Keratinocyte (primary cell): ENCODE results near the gene PIK3CD. TPM values are rescaled to one million over a fixed set of nuclear protein-coding genes. Genes with fewer than 3 reads are reported as not detected.

Experiments
- DNase-seq: peaks from one replicate; pipeline ENCODE4 v3.0.0-alpha.2; 2011; ENCODE audit warnings: low read depth, missing footprints, low spot score
- FAIRE-seq: peaks from 2 replicates; lab custom pipeline; 2011; peaks lifted over from hg19 to GRCh38; lab: Jason Lieb, UNC
- H2AFZ ChIP-seq: 2 replicates; pipeline ENCODE4 v1.6.0; 2012; ENCODE audit warnings: low read length, control low read depth, inconsistent platforms; ENCODE audit not compliant: control insufficient read depth
- H3K27ac ChIP-seq: 2 replicates; pipeline ENCODE4 v1.5.1; 2011; ENCODE audit warnings: low read length; ENCODE audit not compliant: control insufficient read depth, insufficient read depth
- H3K27me3 ChIP-seq: 3 replicates; pipeline ENCODE4 v1.6.0; 2011; ENCODE audit warnings: low read length; ENCODE audit not compliant: control insufficient read depth, insufficient read depth; ENCODE audit errors: extremely low read depth
- H3K36me3 ChIP-seq, 2 experiments: 2 replicates in 1 of 2; 3 replicates in 1 of 2; pipeline ENCODE4 v1.5.1; 2011; ENCODE audit warnings: low read length in 2 of 2, mild to moderate bottlenecking in 1 of 2; ENCODE audit not compliant: control insufficient read depth in 2 of 2, insufficient read depth in 2 of 2; ENCODE audit errors: extremely low read depth in 1 of 2
- H3K4me1 ChIP-seq: 3 replicates; pipeline ENCODE4 v1.5.1; 2011; ENCODE audit warnings: low read length; ENCODE audit not compliant: control insufficient read depth, insufficient read depth; ENCODE audit errors: extremely low read depth
- H3K4me2 ChIP-seq: 3 replicates; pipeline ENCODE4 v1.6.0; 2011; ENCODE audit warnings: low read depth, low read length; ENCODE audit not compliant: control insufficient read depth, insufficient read depth; ENCODE audit errors: extremely low read depth
- H3K4me3 ChIP-seq, 3 experiments: fragments of 200-600 bp in 1 of 3; sonication (generic) in 1 of 3; 2 replicates in 2 of 3; 3 replicates in 1 of 3; pipeline ENCODE4 v1.5.1; 2011 to 2016; ENCODE audit warnings: low read length in 3 of 3, mild to moderate bottlenecking in 3 of 3, control low read depth in 2 of 3, inconsistent platforms in 1 of 3, low read depth in 1 of 3, mixed read lengths in 1 of 3, mixed run types in 1 of 3, moderate library complexity in 1 of 3; ENCODE audit not compliant: control insufficient read depth in 2 of 3, insufficient read depth in 2 of 3; ENCODE audit errors: extremely low read depth in 1 of 3
- H3K79me2 ChIP-seq: 2 replicates; pipeline ENCODE4 v1.6.0; 2012; ENCODE audit warnings: low read length; ENCODE audit not compliant: control insufficient read depth, insufficient read depth
- H3K9ac ChIP-seq: 3 replicates; pipeline ENCODE4 v1.6.0; 2011; ENCODE audit warnings: low read length; ENCODE audit not compliant: control insufficient read depth, insufficient read depth; ENCODE audit errors: extremely low read depth
- H3K9me1 ChIP-seq: 3 replicates; pipeline ENCODE4 v1.6.0; 2011; ENCODE audit warnings: low read length; ENCODE audit not compliant: control insufficient read depth, insufficient read depth; ENCODE audit errors: extremely low read depth
- H3K9me3 ChIP-seq: 2 replicates; pipeline ENCODE4 v1.5.1; 2012; ENCODE audit warnings: low read depth, low read length; ENCODE audit not compliant: control insufficient read depth
- H4K20me1 ChIP-seq: 3 replicates; pipeline ENCODE4 v1.6.0; 2011; ENCODE audit warnings: low read length; ENCODE audit not compliant: control insufficient read depth, insufficient read depth; ENCODE audit errors: extremely low read depth
- EZH2 ChIP-seq: IDR thresholded peaks from one replicate; pipeline ENCODE4 v1.6.1; 2012; ENCODE audit warnings: inconsistent platforms, mild to moderate bottlenecking, low read length, moderate library complexity
- dilution Hi-C: fragments of 300-500 bp; cut with MboI; formaldehyde crosslinking; loops from one replicate; pipeline ENCODE4 v1.7.0; 2020; ENCODE audit warnings: low sequenced_read_pairs; ENCODE audit not compliant: extremely low pct_ligation_motif_present
- polyA plus RNA-seq, 5 experiments: library from polyadenylated mRNA; depleted of rRNA in 3 of 5; stranded (reverse) in 3 of 5; stranded (forward) in 1 of 5; unstranded in 1 of 5; fragments of >200 nt; gene quantifications; 1 replicate in 1 of 5; 2 replicates in 3 of 5; 3 replicates in 1 of 5; pipeline versions ENCODE4 v1.2.1 to v1.2.3, GENCODE V29; 2011 to 2012; ENCODE audit warnings: missing spikeins in 2 of 5, low read depth in 1 of 5, low replicate concordance in 1 of 5
- TF ChIP-seq, protein P1 (sequence below), 3 experiments: IDR thresholded peaks in 1 of 3; conservative IDR thresholded peaks in 1 of 3; optimal IDR thresholded peaks in 1 of 3; 2 replicates in 2 of 3; 3 replicates in 1 of 3; pipeline versions ENCODE3 to v1.5.1; 2011; ENCODE audit warnings: low read length in 3 of 3, mild to moderate bottlenecking in 3 of 3, moderate library complexity in 2 of 3, control low read depth in 1 of 3, inconsistent platforms in 1 of 3; ENCODE audit not compliant: insufficient read depth in 2 of 3; ENCODE audit errors: extremely low read depth in 1 of 3

PIK3CD gene
- polyA plus RNA-seq, 1 donor (not counting 4 experiments of a cell fraction or from before 2014, with no cell fraction given) = 7.8 TPM

DNA sequence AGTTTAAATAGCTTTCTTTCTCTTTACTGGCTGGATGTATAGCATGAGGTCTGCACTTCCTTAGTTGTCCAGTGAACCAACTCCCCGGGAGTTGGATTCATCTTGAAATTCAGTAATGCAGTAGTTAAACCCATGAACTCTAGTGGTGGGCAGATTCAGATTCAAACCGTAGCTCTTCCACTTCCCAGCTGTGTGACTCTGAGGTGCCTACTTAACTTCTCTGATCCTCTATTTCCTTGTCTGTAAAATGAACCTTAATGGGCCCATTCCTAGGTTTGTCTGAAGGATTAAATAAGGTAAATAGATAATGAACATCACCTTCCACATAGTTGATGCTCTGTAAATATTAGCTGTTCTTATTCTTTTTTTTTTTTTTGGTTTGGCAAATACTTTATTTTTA, 16.5 kb downstream of the PIK3CD start:
- DNase-seq (no peak), FAIRE-seq (no peak)
- dilution Hi-C loops = no loop called here
- H4K20me1 ChIP-seq = no peaks in the 10 kb centered on the region
- no peaks in the 10 kb centered on the region for H3K9me3 ChIP-seq
- peaks cover 10% of the 10 kb centered on the region for H3K4me1 ChIP-seq
- H2AFZ ChIP-seq = no peak overlapping the region
- H3K27me3 ChIP-seq = no peaks in the 10 kb centered on the region
- H3K9ac ChIP-seq = no peak overlapping the region
- no peak overlapping the region for H3K4me2 ChIP-seq
- H3K27ac ChIP-seq = no peak overlapping the region
- H3K36me3 ChIP-seq = no peaks in the 10 kb centered on the region
- H3K79me2 ChIP-seq = no peaks in the 10 kb centered on the region
- TF ChIP-seq, protein P1, sequence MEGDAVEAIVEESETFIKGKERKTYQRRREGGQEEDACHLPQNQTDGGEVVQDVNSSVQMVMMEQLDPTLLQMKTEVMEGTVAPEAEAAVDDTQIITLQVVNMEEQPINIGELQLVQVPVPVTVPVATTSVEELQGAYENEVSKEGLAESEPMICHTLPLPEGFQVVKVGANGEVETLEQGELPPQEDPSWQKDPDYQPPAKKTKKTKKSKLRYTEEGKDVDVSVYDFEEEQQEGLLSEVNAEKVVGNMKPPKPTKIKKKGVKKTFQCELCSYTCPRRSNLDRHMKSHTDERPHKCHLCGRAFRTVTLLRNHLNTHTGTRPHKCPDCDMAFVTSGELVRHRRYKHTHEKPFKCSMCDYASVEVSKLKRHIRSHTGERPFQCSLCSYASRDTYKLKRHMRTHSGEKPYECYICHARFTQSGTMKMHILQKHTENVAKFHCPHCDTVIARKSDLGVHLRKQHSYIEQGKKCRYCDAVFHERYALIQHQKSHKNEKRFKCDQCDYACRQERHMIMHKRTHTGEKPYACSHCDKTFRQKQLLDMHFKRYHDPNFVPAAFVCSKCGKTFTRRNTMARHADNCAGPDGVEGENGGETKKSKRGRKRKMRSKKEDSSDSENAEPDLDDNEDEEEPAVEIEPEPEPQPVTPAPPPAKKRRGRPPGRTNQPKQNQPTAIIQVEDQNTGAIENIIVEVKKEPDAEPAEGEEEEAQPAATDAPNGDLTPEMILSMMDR (optimal IDR thresholded peaks at IDR 0.05 in 1 of 3, IDR thresholded peaks at IDR 0.05 in 1 of 3, conservative IDR thresholded peaks at IDR 0.05 in 1 of 3; ENCODE audit: extremely low read depth in 1 of 3, insufficient read depth in 2 of 3, low read length in 3 of 3) = no peak
- TF ChIP-seq EZH2 = no peak
- H3K9me1 ChIP-seq = no peaks in the 10 kb centered on the region
- no peak overlapping the region for H3K4me3 ChIP-seq

DNA sequence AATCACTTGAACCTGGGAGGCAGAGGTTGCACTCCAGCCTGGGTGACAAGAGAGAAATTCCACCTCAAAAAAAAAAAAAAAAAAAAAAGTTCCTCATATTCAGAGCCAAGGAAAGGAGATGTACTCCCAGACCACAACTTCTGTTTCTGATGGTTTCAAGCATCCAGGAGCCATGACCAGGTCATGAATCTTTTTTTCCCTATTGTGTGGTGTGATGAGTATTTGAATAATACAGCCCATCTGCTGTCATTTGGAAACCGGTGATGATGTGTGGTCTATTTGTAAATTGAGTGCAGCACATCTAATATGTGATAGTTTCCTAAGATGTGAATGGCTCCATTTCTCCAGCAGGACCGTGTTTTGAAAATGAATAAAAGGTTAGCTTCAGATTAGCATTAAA, 18.6 kb downstream of the PIK3CD start:
- TF ChIP-seq EZH2 = no peak
- TF ChIP-seq, protein P1 (optimal IDR thresholded peaks at IDR 0.05 in 1 of 3, IDR thresholded peaks at IDR 0.05 in 1 of 3, conservative IDR thresholded peaks at IDR 0.05 in 1 of 3; ENCODE audit: extremely low read depth in 1 of 3, insufficient read depth in 2 of 3, low read length in 3 of 3) = no peak

More for the DNA sequence above, 18.6 kb downstream of the PIK3CD start:
- no peak overlapping the region for H3K4me2 ChIP-seq
- H3K9me3 ChIP-seq = no peaks in the 10 kb centered on the region
- no peak overlapping the region for H3K9ac ChIP-seq
- DNase-seq (no peak), FAIRE-seq (no peak)
- H3K4me1 ChIP-seq = peaks cover 10% of the 10 kb centered on the region
- H2AFZ ChIP-seq = no peak overlapping the region
- no peaks in the 10 kb centered on the region for H3K27me3 ChIP-seq
- dilution Hi-C loops = no loop called here
- H3K9me1 ChIP-seq = no peaks in the 10 kb centered on the region
- H4K20me1 ChIP-seq = no peaks in the 10 kb centered on the region
- H3K27ac ChIP-seq = no peak overlapping the region
- H3K36me3 ChIP-seq = no peaks in the 10 kb centered on the region
- no peaks in the 10 kb centered on the region for H3K79me2 ChIP-seq
- no peak overlapping the region for H3K4me3 ChIP-seq
